D341Med (cell line): ENCODE data around the gene COTL1.

ENCODE experiments used
- DNase-seq: peaks from one replicate; pipeline ENCODE4 v3.0.0; 2012; ENCODE audit warnings: low spot score

Gene COTL1

DNA sequence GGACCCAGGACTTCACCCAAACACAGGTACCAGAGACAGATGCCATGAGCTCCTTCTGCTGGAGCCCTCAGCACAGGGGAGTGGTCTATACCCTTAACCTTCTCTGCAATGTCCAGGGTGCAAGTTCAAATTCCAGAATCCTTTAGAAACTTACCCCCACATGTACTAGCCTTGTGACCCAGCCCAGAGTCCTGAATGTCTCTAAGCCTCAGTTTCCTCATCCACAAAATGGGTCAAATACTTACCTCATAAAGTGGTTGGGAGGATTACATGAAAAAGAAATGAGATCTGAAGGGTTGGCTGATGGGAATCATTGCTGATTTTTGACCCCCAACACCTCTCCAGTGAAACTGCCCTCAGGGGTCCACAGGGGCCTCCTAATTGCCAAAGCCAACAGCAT lies 21.7 kb downstream of the COTL1 start:
- no peak for DNase-seq

- DNase-seq: no peak
These were observed 22.8 kb downstream of the COTL1 start for GRCh38 chr16:84595052-84595481.

DNA sequence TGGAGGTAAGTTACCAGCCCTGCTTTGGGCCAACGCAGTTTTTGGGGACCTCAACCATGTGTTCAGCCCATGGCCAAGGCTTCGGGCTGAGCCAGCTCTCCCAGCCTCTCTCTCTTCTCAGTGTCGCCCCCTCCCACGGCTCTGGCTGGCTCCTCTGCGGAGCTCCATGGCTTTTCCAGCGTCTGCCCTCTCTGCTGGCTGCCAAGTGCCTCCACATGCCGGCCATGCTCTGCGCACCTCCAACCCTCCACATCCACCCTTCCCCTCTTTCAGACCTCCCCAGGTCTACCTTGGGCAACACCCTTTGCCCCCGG lies 23.2 kb downstream of the COTL1 start:
- no peak for DNase-seq

GRCh38 chr16:84593825-84594724 lies 23.8 kb downstream of the COTL1 start:
- DNase-seq: no peak

DNA sequence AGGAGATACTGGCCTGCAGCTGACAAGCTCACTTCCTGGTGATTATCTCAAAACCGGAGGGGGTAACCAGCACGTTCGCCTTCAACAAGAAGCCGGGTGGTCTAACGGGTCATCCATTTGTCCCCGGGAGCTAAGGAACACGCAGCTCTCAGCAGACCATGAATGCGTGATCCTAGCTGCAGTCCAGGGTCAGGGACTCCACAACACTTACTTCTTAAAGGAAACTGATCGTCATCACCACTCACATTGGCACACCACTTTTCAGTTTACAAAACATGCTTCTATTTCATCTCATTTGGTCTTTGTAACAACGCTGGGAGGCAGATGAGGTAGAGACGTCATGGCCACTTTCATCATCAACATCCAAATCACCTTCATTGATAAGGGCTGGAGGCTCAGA lies 25.2 kb downstream of the COTL1 start:
- DNase-seq: no peak

DNA sequence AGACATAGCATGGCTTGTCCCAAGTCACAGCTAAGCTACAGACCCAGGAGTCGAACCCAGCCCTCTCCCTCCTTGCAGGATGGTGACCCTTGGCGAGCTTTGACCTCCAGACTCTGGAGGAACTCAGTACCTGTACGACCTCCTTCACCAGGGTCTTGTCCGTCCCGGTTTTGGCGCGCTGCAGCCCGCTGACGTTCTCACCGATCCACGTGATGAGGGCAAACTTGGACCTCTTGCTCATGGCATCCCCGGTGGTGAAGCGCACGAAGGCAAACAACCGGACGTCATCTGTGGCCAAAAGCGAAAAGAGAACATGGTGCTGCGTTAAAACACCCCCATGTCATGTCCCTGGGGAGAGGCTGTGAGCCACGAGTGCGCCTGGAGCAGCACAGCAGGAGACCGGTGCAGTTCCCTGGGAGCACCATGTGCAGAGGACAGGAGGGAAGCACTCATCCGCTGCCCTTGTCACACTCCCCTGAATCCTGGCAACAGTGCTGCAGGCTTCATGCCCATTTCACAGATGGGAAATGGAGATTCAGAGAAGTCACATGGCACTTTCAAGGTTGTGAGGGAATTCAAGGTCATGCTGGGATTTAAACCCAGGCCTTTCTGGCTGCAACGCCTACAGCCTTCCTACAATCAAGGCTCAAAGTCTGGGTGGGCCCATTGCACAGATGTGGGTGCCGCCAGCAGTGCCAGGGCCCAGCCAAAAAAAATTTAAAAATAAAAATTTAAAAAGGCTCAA lies 27.7 kb downstream of the COTL1 start:
- DNase-seq: no peak

GRCh38 chr16:84588991-84589390 lies 28.9 kb downstream of the COTL1 start:
- no peak for DNase-seq

DNA sequence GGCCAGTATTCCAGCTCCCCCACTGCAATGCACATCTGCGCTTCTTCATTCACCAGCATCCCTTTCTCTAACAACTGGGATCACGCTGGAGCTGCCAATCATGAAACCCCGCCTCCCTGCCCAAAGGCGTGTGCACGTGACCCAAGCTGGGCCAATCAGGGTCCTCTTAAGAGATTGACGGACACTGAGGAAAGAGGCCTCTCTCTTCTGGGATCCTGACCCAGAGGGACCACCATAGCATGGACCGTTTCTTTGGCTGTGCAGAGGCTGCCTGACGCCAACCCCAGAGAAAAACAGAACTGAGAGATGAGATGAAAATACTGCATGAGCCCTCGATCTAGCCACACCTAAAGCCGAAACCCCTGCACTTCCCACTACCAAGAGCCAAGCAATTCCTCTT lies 32.0 kb downstream of the COTL1 start:
- DNase-seq: no peak

DNA sequence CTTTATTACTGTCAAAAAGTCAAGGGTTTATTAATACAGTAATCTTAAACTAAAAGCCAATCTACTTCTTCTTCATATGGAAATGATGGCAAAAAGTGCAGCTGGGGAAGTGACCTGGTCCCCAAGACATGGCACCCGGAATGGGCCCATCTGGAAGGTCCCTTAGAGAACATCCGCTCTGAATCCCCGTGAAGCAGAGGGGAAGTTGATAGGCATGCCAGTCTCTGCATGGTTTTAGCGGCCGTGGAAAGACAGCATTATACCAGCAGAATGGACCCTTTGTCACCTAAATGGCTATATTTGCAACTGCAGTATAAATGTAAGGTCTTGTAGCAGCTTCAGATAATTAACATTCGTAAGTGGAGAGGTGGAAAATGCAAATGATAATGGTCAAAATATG lies 32.4 kb downstream of the COTL1 start:
- DNase-seq: no peak

DNA sequence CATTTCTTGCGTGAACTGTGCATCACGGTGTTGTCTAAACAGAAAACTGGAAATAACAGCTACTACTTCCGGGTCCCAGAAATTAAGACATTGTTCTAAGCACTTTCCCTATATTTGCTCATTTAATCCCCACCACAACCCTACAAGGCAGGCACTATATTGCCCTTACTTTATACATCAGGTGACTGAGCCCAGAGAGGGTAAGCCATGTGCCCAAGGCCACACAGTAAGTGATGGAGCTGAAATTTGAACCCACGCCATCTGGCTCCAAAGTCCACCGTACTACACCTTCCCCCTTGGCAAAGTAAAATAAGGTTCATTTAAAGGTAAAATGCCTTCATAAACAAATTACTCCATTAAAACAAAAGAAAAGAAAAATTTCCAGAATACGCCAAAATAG lies 33.2 kb downstream of the COTL1 start:
- DNase-seq: no peak

DNA sequence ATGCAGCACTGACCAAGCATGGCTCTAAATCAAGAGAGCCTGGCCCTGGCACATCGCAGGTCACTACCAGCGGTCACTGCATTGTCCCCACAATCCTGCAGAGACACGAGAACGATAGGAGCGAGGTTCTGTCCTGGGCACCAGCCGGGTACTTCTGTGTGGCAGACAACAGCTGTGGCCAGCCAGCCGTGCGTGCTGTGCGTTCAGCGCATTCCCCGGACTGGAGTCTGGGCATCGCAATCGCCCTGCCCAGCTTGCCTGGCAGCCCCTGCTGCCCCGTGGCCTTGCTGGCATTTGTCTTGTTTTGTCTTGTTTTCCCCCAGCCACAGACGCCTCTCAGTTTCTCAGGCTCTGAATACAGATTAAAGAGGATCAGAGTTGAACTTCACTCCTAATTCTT lies 33.9 kb downstream of the COTL1 start:
- DNase-seq: no peak

- no peak for DNase-seq
These were observed 34.8 kb downstream of the COTL1 start for GRCh38 chr16:84582958-84583516.

- no peak for DNase-seq
These were observed 36.7 kb downstream of the COTL1 start for GRCh38 chr16:84581158-84581557.

DNA sequence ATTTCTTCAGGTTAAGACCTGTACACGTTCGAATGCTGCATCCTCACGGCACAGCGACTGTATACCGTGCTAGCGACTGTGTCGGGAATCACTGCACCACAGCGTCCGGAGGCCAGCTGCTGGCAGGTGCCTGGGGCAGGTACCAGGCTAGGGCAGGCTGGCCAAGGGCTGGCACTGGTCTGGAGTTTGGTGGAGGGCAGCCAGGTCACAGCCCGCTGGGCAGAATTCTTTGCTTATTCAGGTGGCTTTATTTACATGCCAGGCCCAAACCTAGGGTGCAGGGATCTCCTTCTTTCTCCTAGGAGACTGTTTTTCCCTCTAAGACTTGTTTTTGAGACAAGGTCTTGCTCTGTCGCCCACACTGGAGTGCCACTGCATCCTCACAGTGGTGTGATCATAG lies 37.9 kb downstream of the COTL1 start:
- DNase-seq: no peak

DNA sequence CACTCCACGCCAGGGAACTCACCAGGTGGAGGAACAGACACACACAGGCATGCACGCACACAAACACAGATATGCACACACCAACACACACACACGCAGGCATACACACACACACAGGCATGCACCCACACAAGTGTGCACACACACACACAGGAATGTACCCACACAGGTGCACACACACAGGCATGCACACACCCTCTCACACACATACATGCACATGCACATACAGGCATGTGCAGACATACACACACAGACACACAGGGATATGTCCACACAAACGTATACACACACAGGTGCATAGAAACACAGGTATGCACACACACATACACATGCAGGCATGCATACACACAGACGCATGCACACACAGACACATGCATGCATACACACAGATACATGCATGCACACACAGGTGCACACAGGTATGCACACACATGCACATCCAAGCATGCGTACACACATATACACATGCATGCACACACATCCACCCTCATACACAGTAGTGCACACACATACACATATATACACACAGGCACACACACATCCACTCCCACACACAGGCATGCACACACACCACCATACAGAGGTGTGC lies 39.2 kb downstream of the COTL1 start:
- no peak for DNase-seq

- no peak for DNase-seq
These were observed 40.7 kb downstream of the COTL1 start for GRCh38 chr16:84577034-84577803.

DNA sequence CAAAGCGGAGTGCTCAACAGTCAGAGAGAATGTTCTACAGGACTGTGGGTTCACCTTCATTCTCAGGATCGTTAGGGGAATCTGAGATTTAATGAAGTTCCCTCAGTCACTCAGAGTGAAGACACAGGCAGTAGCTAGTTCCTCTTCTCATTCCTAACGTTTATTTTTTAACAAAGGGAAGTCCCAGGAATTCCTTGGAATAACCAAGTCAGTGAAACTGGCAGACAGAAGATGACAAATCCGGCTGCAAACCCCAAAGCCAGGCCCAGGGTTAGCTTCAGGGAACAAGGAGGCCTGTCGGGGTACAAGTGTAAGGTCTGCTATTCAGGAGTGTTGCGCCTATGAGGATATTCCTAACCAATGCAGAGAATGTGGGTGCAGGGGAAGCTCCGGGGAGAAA lies 42.0 kb downstream of the COTL1 start:
- no peak for DNase-seq

GRCh38 chr16:84574191-84574590 lies 43.7 kb downstream of the COTL1 start:
- DNase-seq: peak; percentile 83

DNA sequence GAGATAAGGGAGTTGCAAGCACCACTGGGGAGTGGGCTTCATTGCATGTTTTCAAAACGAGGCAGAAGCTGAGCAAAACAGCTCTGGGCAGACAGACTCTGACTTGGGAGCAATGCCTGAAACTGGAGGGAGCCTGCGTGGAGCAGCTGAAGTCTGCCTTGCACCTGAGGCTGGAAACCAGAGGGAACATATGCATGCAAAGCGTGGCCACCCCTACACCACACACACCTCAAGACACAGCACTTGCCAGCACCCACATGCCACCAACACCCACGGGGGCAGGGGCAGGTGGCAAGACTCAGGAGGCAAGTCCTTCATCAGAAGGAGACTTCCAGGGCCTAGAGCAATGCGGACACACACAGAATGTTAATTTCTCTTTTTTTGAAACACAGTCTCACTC lies 45.8 kb downstream of the COTL1 start:
- no peak for DNase-seq

GRCh38 chr16:84571506-84571905 lies 46.4 kb downstream of the COTL1 start:
- DNase-seq: no peak

GRCh38 chr16:84570739-84571403 lies 47.0 kb downstream of the COTL1 start:
- DNase-seq: peak; percentile 69
